NT2/D1 (cell line): ENCODE measurements around the gene SERPINB11.
A peak's percentile ranks its signal among the peaks of the same experiment; 100 is the strongest.

ENCODE experiments used
- DNase-seq: peaks from one replicate; pipeline ENCODE4 v3.0.0-alpha.2; 2011; ENCODE audit warnings: low read depth, low spot score
- H3K27me3 ChIP-seq: 2 replicates; pipeline ENCODE4 v1.6.0; 2011; ENCODE audit warnings: mild to moderate bottlenecking; ENCODE audit not compliant: insufficient read length, insufficient read depth
- H3K36me3 ChIP-seq: 2 replicates; pipeline ENCODE4 v1.6.1; 2011; ENCODE audit warnings: mild to moderate bottlenecking, low read length, mixed read lengths; ENCODE audit not compliant: insufficient read depth, insufficient read length
- H3K4me1 ChIP-seq: 2 replicates; pipeline ENCODE4 v1.5.1; 2011; ENCODE audit not compliant: insufficient read depth, insufficient read length
- H3K4me3 ChIP-seq: 2 replicates; pipeline ENCODE4 v1.5.1; 2011; ENCODE audit warnings: low read depth; ENCODE audit not compliant: insufficient read length
- H3K9ac ChIP-seq: 2 replicates; pipeline ENCODE4 v1.6.0; 2011; ENCODE audit warnings: low read depth; ENCODE audit not compliant: insufficient read length
- H3K9me3 ChIP-seq: 2 replicates; pipeline ENCODE4 v1.5.1; 2011; ENCODE audit warnings: mild to moderate bottlenecking, low read length; ENCODE audit not compliant: insufficient read depth
- SUZ12 ChIP-seq: IDR thresholded peaks from 2 replicates; pipeline ENCODE4 v1.6.1; 2011; ENCODE audit not compliant: insufficient read length, insufficient read depth; ENCODE audit errors: extremely low read depth
- YY1 ChIP-seq: IDR thresholded peaks from 2 replicates; pipeline ENCODE4 v1.6.1; 2011; ENCODE audit not compliant: insufficient read length, insufficient read depth
- ZNF274 ChIP-seq: IDR thresholded peaks from 2 replicates; pipeline ENCODE4 v1.6.1; 2011; ENCODE audit warnings: mild to moderate bottlenecking, low read depth, low read length

SERPINB11 gene

DNA sequence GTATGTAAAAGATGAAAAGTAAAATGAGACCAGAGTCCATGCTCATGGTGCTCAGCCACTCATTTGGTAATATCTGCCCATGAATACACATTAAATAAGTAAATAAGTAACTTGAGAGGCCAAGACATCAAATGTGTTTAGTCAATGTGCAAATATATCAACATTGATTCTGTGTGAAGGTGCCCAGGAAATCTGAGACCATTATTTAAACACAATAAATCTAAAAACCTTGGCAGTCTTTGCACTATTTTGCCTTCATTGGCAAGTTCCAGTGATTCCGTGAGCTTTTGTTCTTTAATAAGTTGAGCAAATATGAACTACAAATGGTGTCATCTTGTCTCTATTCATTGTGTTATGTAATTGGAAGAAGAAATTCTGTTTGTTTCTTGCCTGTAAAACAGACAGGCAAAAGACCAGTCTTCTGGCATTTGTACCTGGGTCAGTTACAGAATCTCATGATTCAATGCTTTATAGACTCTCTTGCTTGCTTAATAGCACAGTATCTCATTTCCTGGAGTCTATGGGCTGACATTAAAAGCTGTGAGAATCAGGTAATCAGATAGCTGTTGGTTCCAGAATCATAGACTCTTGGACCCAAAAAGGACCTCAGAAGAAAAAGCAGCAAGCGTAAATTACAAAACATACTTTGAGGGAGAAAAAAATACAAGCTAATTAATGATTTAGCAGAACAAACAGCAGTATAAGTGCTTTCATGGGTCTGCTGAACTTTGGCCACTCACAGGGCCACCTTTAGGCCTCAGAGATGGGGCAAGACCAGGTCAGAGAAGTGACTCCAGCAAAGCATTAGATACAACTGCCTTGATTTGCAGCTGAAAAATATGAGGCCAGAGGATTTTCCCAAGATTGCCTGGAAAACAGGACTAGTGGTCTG is 21.1 kb upstream of the SERPINB11 start:
- DNase-seq = no peak
- H3K4me1 ChIP-seq = no peaks in the 10 kb centered on the region

DNA sequence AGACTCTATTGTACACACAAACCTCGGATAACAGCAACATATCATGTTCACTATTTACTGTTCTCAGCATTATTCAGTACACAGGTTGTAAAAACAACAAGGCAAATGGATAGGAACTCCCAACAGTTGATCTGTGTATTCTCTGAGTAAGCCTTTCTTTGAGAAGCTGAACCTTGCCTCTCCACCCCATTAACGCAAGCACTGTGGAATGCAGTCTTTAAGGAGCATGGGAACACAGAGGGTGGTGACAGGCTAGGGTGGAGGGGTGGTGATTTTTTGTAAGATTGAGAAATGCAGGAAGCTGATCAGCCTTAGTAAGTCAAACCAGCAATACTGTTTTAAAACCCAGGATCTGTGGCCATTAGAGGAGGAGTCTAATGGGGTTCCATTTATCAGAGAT is 19.6 kb upstream of the SERPINB11 start:
- Histone ChIP-seq H3K4me3 (no peak overlapping the region), H3K27me3 (no peaks in the 10 kb centered on the region), H3K4me1 (no peaks in the 10 kb centered on the region), H3K9ac (no peak overlapping the region), H3K9me3 (peaks cover 8% of the 10 kb centered on the region; the same call in 1 of the 2 replicates), H3K36me3 (no peaks in the 10 kb centered on the region)
- peak; percentile 54 for DNase-seq
- TF ChIP-seq SUZ12 (no peak), ZNF274 (no peak), YY1 (no peak)

More for the DNA sequence above, 21.1 kb upstream of the SERPINB11 start:
- no peak for TF ChIP-seq ZNF274
- no peak for TF ChIP-seq YY1
- TF ChIP-seq SUZ12 = no peak
- Histone ChIP-seq H3K9me3 (no peaks in the 10 kb centered on the region; the same call in 1 of the 2 replicates), H3K36me3 (no peaks in the 10 kb centered on the region), H3K4me3 (no peak overlapping the region), H3K9ac (no peak overlapping the region), H3K27me3 (no peaks in the 10 kb centered on the region)

DNA sequence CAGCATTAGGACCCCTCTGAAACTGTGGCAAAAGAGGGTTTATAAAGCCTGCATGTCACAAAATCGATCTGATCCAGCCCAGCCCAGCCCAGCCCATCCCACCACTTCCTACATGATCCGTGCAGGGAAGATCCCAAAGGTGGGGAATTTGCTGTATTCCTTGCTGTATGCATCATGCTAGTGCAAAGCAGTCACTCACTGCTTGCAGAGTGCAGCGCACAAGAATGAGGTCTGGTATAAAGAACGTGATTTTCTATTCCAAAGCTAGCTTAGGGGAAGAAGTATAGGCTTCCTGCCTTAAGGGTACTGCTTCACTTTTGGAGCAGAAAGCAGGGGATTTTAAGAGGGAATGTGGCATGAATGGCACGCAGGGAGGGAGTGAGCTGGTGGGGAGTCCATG is 18.9 kb upstream of the SERPINB11 start:
- TF ChIP-seq YY1 = no peak
- TF ChIP-seq SUZ12 = no peak
- no peak for TF ChIP-seq ZNF274
- H3K9ac ChIP-seq = no peak overlapping the region
- DNase-seq = no peak
- no peaks in the 10 kb centered on the region for H3K27me3 ChIP-seq
- no peak overlapping the region for H3K4me3 ChIP-seq
- no peaks in the 10 kb centered on the region for H3K4me1 ChIP-seq
- peaks cover 8% of the 10 kb centered on the region; the same call in 1 of the 2 replicates for H3K9me3 ChIP-seq
- H3K36me3 ChIP-seq = no peaks in the 10 kb centered on the region

DNA sequence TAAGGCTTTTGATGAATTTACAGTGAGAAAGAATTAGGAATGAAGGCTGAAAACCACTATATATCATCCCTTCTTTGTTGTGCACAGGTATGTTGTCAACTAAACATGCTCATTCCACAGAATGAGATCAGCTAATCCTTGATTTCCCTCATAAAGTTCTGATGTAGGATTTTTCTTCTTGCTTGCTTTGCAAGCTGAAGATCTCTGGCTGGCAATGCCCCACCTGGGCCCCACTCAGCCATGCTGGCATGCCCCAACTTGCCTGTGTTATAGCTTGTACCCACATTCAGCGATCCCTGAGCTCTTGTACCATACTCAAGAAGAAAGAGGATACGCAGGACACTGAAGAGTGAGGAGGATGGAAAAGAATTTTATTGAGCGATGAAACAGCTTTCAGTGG is 18.0 kb upstream of the SERPINB11 start:
- Histone ChIP-seq H3K27me3 (no peaks in the 10 kb centered on the region), H3K9me3 (peaks cover 8% of the 10 kb centered on the region; the same call in 1 of the 2 replicates), H3K4me3 (no peak overlapping the region), H3K36me3 (no peaks in the 10 kb centered on the region), H3K4me1 (no peaks in the 10 kb centered on the region), H3K9ac (no peak overlapping the region)
- no peak for TF ChIP-seq SUZ12
- TF ChIP-seq ZNF274 = no peak
- TF ChIP-seq YY1 = no peak
- DNase-seq = no peak

DNA sequence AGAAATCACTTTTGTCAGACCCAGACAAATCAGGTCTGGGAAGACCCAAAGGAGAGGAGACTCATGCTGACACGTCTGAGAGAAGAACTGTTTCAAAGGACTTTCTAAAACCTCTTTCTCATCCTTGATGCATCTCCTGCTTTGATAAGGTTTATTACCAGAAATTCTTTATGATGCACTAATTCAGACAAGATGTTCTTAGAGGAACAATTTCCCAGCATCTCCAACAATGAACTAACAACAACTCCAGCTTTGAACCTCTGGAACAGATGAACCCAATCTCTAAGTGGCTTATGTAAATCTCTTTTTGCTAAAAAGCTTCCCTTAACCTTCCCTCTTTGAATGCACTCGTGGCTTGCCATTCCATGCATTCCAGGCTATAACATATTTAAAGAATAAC is 15.9 kb upstream of the SERPINB11 start:
- Histone ChIP-seq H3K9ac (no peak overlapping the region), H3K4me1 (no peaks in the 10 kb centered on the region), H3K9me3 (peaks cover 8% of the 10 kb centered on the region; the same call in 1 of the 2 replicates), H3K4me3 (no peak overlapping the region), H3K27me3 (no peaks in the 10 kb centered on the region), H3K36me3 (no peaks in the 10 kb centered on the region)
- DNase-seq = no peak
- TF ChIP-seq ZNF274 (no peak), SUZ12 (no peak), YY1 (no peak)

DNA sequence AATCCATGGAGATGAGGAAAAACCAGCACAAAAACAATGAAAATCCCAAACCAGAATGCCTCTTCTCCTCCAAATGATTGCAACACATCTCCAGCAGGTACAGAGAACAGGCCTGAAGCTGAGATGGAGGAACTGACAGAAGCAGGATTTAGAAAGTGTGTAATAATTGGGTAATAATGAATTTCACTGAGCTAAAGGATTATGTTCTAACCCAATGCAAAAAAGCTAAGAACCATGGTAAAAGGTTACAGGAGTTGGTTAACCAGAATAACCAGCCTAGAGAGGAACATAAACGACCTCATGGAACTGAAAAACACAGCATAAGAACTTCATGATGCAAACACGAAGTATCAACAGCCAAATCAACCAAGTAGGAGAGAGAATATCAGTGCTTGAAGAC is 13.7 kb upstream of the SERPINB11 start:
- no peaks in the 10 kb centered on the region for H3K4me1 ChIP-seq
- no peak for DNase-seq

DNA sequence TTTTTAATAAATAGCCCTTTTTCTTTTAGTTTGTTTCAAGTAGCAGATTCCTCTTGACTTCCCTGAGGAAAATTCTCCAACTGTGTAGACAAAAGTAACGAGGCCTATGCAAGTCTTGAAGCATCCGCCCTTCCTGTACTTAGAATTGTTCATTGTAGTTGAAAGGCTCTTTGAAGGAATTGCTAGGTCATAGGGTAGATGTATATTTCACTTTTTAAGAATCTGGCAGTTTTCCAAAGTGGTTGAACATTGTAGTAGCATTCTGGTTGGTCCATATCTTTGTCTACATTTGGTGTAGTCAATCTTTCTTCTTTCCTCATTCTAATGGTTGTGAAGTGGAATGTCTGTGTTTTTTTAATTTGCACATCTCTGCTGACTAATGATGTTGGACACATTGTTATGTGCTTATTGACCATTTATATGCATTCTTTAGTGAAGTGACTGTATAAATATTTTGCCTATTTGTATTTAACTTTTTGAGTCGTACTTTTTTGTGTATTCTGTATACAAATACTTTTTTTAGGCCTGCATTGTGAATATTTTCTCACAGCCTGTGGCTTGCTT is 5.6 kb upstream of the SERPINB11 start:
- Histone ChIP-seq H3K4me1 (no peaks in the 10 kb centered on the region), H3K27me3 (no peaks in the 10 kb centered on the region), H3K9me3 (peaks cover 7% of the 10 kb centered on the region; the same call in 1 of the 2 replicates), H3K4me3 (no peak overlapping the region), H3K36me3 (no peaks in the 10 kb centered on the region), H3K9ac (no peak overlapping the region)
- no peak for DNase-seq
- no peak for TF ChIP-seq ZNF274
- no peak for TF ChIP-seq SUZ12
- no peak for TF ChIP-seq YY1

More for the DNA sequence above, 13.7 kb upstream of the SERPINB11 start:
- Histone ChIP-seq H3K9ac (no peak overlapping the region), H3K27me3 (no peaks in the 10 kb centered on the region), H3K4me3 (no peak overlapping the region), H3K9me3 (peaks cover 15% of the 10 kb centered on the region), H3K36me3 (no peaks in the 10 kb centered on the region)
- no peak for TF ChIP-seq ZNF274
- TF ChIP-seq YY1 = no peak
- TF ChIP-seq SUZ12 = no peak
